Transverse colon (tissue), 3 donors: Measurements from ENCODE around the gene CCBE1.

Experiments
- CTCF ChIP-seq, 5 experiments: fragments of 200-600 bp in 3 of 5; fragments of 450-650 bp in 2 of 5; sonication (generic) in 3 of 5; IDR thresholded peaks; 1 replicate in 2 of 5; 2 replicates in 3 of 5; pipeline ENCODE4 v1.5.1; 2016 to 2017; ENCODE audit warnings: antibody characterized with exemption in 5 of 5, inconsistent platforms in 3 of 5, mild to moderate bottlenecking in 2 of 5, moderate library complexity in 1 of 5
- POLR2A ChIP-seq: fragments of 450-650 bp; IDR thresholded peaks from one replicate; pipeline ENCODE4 v1.6.1; 2016; ENCODE audit warnings: antibody characterized with exemption, mild to moderate bottlenecking, moderate library complexity

GRCh38 chr18:59689756-59690155, 7.5 kb downstream of the CCBE1 start:
- no peak for TF ChIP-seq CTCF (IDR thresholded peaks at IDR 0.05)
- TF ChIP-seq POLR2A: no peak
